ENCODE results near the gene RBFA.

RBFA gene

DNA sequence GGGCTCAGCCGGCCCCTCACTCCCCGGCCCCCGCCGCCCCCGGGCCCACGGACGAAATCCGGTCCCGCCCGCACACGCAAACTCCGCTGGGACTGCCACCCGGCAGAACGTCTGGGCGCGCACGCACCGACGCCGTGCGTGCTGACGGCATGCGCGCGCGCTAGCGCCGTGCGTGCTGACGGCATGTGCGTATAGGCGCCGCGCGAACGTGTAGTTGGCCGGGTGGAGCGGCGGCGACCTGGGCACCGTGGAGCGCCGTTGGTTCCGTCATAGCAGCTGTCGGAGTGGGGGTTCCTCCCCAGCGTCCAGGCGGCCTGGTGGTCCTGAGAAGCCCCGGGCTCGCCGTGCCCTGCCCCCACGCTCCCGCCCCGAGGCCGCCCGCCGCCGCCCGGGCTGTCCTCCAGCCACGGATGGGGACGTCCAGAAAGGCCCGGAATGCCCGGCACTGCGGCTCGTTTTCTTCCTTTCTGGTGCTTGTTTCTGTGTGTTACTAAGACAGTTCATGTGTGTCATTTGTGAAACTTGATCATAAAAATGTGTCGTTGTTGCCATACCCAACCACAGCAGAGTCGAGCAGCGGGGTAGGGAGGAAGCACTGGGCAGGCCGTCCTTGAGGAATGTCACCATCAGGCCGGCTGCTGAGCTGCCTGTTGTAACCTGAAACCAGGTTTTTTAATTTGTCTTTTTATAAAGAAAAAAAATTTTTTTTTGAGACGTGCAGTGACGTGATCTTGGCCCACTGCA is 45.6 kb upstream of the RBFA start, which contains the start of gene TXNL4A (continued):
- peak; percentile 11; the same call in 1 of the 2 replicates for TF ChIP-seq GLIS2 (tag by site-specific recombination; IDR thresholded peaks at IDR 0.05)
- TF ChIP-seq PBX3 (CRISPR knock-in tag; IDR thresholded peaks at IDR 0.05) = peak; percentile 95; the same call in 1 of the 2 replicates
- TF ChIP-seq KLF10 (tag by site-specific recombination; IDR thresholded peaks at IDR 0.05) = no peak
- TF ChIP-seq, protein P1, sequence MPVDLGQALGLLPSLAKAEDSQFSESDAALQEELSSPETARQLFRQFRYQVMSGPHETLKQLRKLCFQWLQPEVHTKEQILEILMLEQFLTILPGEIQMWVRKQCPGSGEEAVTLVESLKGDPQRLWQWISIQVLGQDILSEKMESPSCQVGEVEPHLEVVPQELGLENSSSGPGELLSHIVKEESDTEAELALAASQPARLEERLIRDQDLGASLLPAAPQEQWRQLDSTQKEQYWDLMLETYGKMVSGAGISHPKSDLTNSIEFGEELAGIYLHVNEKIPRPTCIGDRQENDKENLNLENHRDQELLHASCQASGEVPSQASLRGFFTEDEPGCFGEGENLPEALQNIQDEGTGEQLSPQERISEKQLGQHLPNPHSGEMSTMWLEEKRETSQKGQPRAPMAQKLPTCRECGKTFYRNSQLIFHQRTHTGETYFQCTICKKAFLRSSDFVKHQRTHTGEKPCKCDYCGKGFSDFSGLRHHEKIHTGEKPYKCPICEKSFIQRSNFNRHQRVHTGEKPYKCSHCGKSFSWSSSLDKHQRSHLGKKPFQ (tag by site-specific recombination; IDR thresholded peaks at IDR 0.05) = no peak
- TF ChIP-seq ZNF335 (tag by site-specific recombination; conservative IDR thresholded peaks at IDR 0.05) = peak; percentile 92
- TF ChIP-seq ZNF398 (tag by site-specific recombination; IDR thresholded peaks at IDR 0.05) = 0 out of 2 replicates have a peak, but pooled peaks have one; percentile 20
- TF ChIP-seq ZIC2 (tag by site-specific recombination; IDR thresholded peaks at IDR 0.05) = peak; percentile 17; the same call in 1 of the 2 replicates
- no peak for TF ChIP-seq ZNF585B (tag by site-specific recombination; IDR thresholded peaks at IDR 0.05)
- TF ChIP-seq ZNF843 (tag by site-specific recombination; IDR thresholded peaks at IDR 0.05) = no peak
- peak; percentile 28; the same call in 1 of the 2 replicates for TF ChIP-seq ZNF449 (tag by site-specific recombination; IDR thresholded peaks at IDR 0.05)
- peak; percentile 53; the same call in 1 of the 2 replicates for TF ChIP-seq HIC1 (tag by site-specific recombination; IDR thresholded peaks at IDR 0.05)
- TF ChIP-seq HOXD13 (CRISPR knock-in tag; IDR thresholded peaks at IDR 0.05; ENCODE audit: borderline replicate concordance) = no peak
- TF ChIP-seq, protein P2, sequence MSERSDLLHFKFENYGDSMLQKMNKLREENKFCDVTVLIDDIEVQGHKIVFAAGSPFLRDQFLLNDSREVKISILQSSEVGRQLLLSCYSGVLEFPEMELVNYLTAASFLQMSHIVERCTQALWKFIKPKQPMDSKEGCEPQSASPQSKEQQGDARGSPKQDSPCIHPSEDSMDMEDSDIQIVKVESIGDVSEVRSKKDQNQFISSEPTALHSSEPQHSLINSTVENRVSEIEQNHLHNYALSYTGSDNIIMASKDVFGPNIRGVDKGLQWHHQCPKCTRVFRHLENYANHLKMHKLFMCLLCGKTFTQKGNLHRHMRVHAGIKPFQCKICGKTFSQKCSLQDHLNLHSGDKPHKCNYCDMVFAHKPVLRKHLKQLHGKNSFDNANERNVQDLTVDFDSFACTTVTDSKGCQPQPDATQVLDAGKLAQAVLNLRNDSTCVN (tag by site-specific recombination; optimal IDR thresholded peaks at IDR 0.05) = peak; percentile 89
- no peak for TF ChIP-seq HOXA7 (CRISPR knock-in tag; IDR thresholded peaks at IDR 0.05; ENCODE audit: borderline replicate concordance)
- TF ChIP-seq ZNF311 (tag by site-specific recombination; IDR thresholded peaks at IDR 0.05; ENCODE audit: borderline replicate concordance) = no peak
- no peak for TF ChIP-seq ZNF19 (tag by site-specific recombination; IDR thresholded peaks at IDR 0.05; ENCODE audit: low read depth)
- TF ChIP-seq RBAK (tag by site-specific recombination; IDR thresholded peaks at IDR 0.05) = no peak
- peak; percentile 61 for TF ChIP-seq ZNF501 (tag by site-specific recombination; IDR thresholded peaks at IDR 0.05)
- TF ChIP-seq ZBTB8A (tag by site-specific recombination; IDR thresholded peaks at IDR 0.05) = no peak
- 0 out of 2 replicates have a peak, but pooled peaks have one; percentile 1 for TF ChIP-seq EGR2 (tag by site-specific recombination; IDR thresholded peaks at IDR 0.05; ENCODE audit: low read depth)
- no peak for TF ChIP-seq ZNF239 (tag by site-specific recombination; IDR thresholded peaks at IDR 0.05)
- peak; percentile 48; the same call in 1 of the 2 replicates for TF ChIP-seq ZNF785 (tag by site-specific recombination; IDR thresholded peaks at IDR 0.05)
- TF ChIP-seq, protein P3, sequence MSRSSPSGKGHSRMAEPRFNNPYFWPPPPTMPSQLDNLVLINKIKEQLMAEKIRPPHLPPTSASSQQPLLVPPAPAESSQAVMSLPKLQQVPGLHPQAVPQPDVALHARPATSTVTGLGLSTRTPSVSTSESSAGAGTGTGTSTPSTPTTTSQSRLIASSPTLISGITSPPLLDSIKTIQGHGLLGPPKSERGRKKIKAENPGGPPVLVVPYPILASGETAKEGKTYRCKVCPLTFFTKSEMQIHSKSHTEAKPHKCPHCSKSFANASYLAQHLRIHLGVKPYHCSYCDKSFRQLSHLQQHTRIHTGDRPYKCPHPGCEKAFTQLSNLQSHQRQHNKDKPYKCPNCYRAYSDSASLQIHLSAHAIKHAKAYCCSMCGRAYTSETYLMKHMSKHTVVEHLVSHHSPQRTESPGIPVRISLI (tag by site-specific recombination; IDR thresholded peaks at IDR 0.05) = peak; percentile 82
- TF ChIP-seq SP2 (tag by site-specific recombination; IDR thresholded peaks at IDR 0.05) = peak; percentile 41
- no peak for TF ChIP-seq ZNF596 (tag by site-specific recombination; IDR thresholded peaks at IDR 0.05)
- no peak for TF ChIP-seq KLF7 (tag by site-specific recombination; IDR thresholded peaks at IDR 0.05; ENCODE audit: borderline replicate concordance)
- TF ChIP-seq ZNF610 (tag by site-specific recombination; IDR thresholded peaks at IDR 0.05; ENCODE audit: borderline replicate concordance) = peak; percentile 78; the same call in 1 of the 2 replicates
